OCI-LY3 (cell line): ENCODE data around the gene DPEP2.

ENCODE experiments used
- H2AFZ ChIP-seq: fragments of 200-600, 300-600 bp; shearing (Covaris generic); 2 replicates; pipeline ENCODE4 v1.6.0; 2014; ENCODE audit warnings: antibody characterized with exemption, low read depth, low read length
- H3K27ac ChIP-seq: fragments of 200-600, 300-600 bp; sonication (generic); 2 replicates; pipeline ENCODE4 v1.5.1; 2014; ENCODE audit warnings: mild to moderate bottlenecking, low read length, moderate library complexity, mixed read lengths
- H3K27me3 ChIP-seq: fragments of 200-600, 300-600 bp; sonication (generic); 2 replicates; pipeline ENCODE4 v1.6.1; 2014; ENCODE audit warnings: low read depth, low read length, mixed read lengths
- H3K36me3 ChIP-seq: fragments of 200-600, 300-600 bp; sonication (generic); replicated peaks from 2 replicates; pipeline ENCODE3; 2014; ENCODE audit warnings: low read depth, low read length, mixed read lengths
- H3K4me1 ChIP-seq: fragments of 300-600, 200-600 bp; sonication (generic); 2 replicates; pipeline ENCODE4 v1.6.1; 2014; ENCODE audit warnings: low read length, mixed read lengths
- H3K4me2 ChIP-seq: fragments of 200-600, 300-600 bp; sonication (generic); 2 replicates; pipeline ENCODE4 v1.6.1; 2014; ENCODE audit warnings: low read length, mixed read lengths
- H3K4me3 ChIP-seq: fragments of 300-600, 200-600 bp; sonication (generic); 2 replicates; pipeline ENCODE4 v1.5.1; 2014; ENCODE audit warnings: antibody characterized with exemption, mild to moderate bottlenecking, low read length, moderate library complexity
- H3K79me2 ChIP-seq: fragments of 300-600, 200-600 bp; shearing (Covaris generic); 2 replicates; pipeline ENCODE4 v1.6.1; 2014; ENCODE audit warnings: mild to moderate bottlenecking, low read length, mixed read lengths
- H3K9ac ChIP-seq: fragments of 300-600, 200-600 bp; shearing (Covaris generic); 2 replicates; pipeline ENCODE4 v1.6.0; 2014; ENCODE audit warnings: mild to moderate bottlenecking, low read length, moderate library complexity
- H3K9me3 ChIP-seq: fragments of 200-600, 300-600 bp; shearing (Covaris generic); 2 replicates; pipeline ENCODE4 v1.6.1; 2014; ENCODE audit warnings: low read length, mixed read lengths; ENCODE audit not compliant: insufficient read depth
- H4K20me1 ChIP-seq: fragments of 200-600, 300-600 bp; sonication (generic); 2 replicates; pipeline ENCODE4 v1.6.1; 2016; ENCODE audit warnings: low read length, mixed read lengths; ENCODE audit not compliant: insufficient read depth
- EZH2phosphoT487 ChIP-seq: fragments of 200-600 bp; shearing (Covaris generic); IDR thresholded peaks from 2 replicates; pipeline ENCODE4 v1.6.1; 2018; ENCODE audit warnings: antibody characterized with exemption, mixed run types, low read depth
- TF ChIP-seq, protein P1 (sequence below): fragments of 200-600, 300-600 bp; sonication (generic); IDR thresholded peaks from 2 replicates; pipeline ENCODE4 v1.5.1; 2014; ENCODE audit warnings: antibody characterized with exemption, low read length, low read depth

The DPEP2 gene

GRCh38 chr16:67942510-67943255 is 56.6 kb downstream of the DPEP2 start:
- no peak overlapping the region for H3K27ac ChIP-seq
- no peaks in the 10 kb centered on the region for H3K9me3 ChIP-seq
- no peaks in the 10 kb centered on the region for H3K4me1 ChIP-seq
- no peaks in the 10 kb centered on the region for H3K27me3 ChIP-seq
- TF ChIP-seq EZH2phosphoT487, result no peak
- TF ChIP-seq, protein P1, sequence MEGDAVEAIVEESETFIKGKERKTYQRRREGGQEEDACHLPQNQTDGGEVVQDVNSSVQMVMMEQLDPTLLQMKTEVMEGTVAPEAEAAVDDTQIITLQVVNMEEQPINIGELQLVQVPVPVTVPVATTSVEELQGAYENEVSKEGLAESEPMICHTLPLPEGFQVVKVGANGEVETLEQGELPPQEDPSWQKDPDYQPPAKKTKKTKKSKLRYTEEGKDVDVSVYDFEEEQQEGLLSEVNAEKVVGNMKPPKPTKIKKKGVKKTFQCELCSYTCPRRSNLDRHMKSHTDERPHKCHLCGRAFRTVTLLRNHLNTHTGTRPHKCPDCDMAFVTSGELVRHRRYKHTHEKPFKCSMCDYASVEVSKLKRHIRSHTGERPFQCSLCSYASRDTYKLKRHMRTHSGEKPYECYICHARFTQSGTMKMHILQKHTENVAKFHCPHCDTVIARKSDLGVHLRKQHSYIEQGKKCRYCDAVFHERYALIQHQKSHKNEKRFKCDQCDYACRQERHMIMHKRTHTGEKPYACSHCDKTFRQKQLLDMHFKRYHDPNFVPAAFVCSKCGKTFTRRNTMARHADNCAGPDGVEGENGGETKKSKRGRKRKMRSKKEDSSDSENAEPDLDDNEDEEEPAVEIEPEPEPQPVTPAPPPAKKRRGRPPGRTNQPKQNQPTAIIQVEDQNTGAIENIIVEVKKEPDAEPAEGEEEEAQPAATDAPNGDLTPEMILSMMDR, result no peak
- H2AFZ ChIP-seq, result no peak overlapping the region
- H3K4me3 ChIP-seq, result no peak overlapping the region
- peaks cover 18% of the 10 kb centered on the region; the same call in 1 of the 2 replicates for H4K20me1 ChIP-seq
- H3K9ac ChIP-seq, result no peak overlapping the region
- no peak overlapping the region for H3K4me2 ChIP-seq
- peaks cover 10% of the 10 kb centered on the region for H3K79me2 ChIP-seq
- peaks cover 34% of the 10 kb centered on the region for H3K36me3 ChIP-seq

DNA sequence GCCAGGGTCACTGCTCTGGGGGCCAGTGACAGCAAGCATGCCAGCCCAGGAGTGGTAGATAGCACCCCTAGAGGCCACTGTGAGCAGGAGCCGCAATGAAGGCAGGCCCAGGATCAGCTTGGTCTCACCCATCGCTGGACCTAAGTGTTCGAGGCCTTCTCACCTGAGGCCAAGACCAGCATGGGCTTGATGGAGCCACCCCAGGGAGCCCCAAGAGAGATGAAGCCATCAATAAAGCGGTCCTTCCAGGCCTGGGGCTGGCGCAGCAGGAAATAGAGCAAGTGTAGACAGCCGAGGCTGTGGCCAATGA is 57.1 kb downstream of the DPEP2 start:
- peaks cover 35% of the 10 kb centered on the region for H3K36me3 ChIP-seq

DNA sequence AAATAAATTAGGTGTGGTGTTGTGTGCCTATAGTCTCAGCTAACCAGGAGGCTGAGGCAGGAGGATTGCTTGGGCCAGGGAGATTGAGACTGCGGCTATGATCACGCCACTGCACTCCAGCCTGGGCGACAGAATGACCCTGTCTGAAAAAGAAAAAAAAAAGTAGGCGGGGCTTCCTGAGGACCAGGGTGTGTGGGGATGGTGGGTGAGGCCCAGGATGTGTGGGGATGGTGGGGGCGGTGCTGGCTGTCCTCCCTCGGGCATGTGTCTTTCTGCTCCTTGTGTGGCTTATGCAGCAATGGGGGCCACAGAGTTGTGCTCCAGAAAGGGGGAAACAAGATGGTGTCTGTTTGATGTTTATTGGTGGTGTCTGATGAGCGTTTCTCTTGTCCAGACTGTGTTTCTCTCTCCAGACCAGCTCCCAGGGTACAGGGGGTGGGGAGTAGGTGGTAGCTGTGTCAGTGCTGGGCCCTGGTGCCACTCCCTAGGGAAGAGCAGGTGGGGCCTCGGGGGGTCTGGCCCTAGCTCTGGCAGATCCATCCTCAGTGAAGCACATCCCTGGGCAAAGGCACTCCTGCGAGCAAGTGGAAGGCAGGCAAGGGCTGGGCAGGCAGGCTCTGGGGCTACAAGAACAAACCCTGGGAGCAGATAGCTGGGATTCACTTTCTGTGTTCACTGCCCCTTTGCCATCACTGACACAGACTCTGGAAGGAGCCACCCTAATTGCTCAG is 57.6 kb downstream of the DPEP2 start:
- TF ChIP-seq, protein P1, result no peak
- no peak for TF ChIP-seq EZH2phosphoT487
- Histone ChIP-seq H2AFZ (no peak overlapping the region), H3K9me3 (no peaks in the 10 kb centered on the region), H3K4me2 (no peak overlapping the region), H3K36me3 (peaks cover 35% of the 10 kb centered on the region), H3K4me1 (peaks cover 8% of the 10 kb centered on the region), H3K79me2 (peaks cover 19% of the 10 kb centered on the region), H3K9ac (no peak overlapping the region), H3K27ac (no peak overlapping the region), H4K20me1 (peaks cover 18% of the 10 kb centered on the region; the same call in 1 of the 2 replicates), H3K4me3 (no peak overlapping the region), H3K27me3 (no peaks in the 10 kb centered on the region)

More for the DNA sequence above, 57.1 kb downstream of the DPEP2 start:
- H3K4me3 ChIP-seq, result no peak overlapping the region
- peaks cover 18% of the 10 kb centered on the region; the same call in 1 of the 2 replicates for H4K20me1 ChIP-seq
- no peak overlapping the region for H3K9ac ChIP-seq
- H3K9me3 ChIP-seq, result no peaks in the 10 kb centered on the region
- H3K4me2 ChIP-seq, result no peak overlapping the region
- H2AFZ ChIP-seq, result no peak overlapping the region
- H3K4me1 ChIP-seq, result peaks cover 5% of the 10 kb centered on the region
- H3K27ac ChIP-seq, result no peak overlapping the region
- peaks cover 15% of the 10 kb centered on the region for H3K79me2 ChIP-seq
- TF ChIP-seq, protein P1, result peak; percentile 74
- no peak for TF ChIP-seq EZH2phosphoT487
- H3K27me3 ChIP-seq, result no peaks in the 10 kb centered on the region

GRCh38 chr16:67940446-67941089 is 58.7 kb downstream of the DPEP2 start:
- Histone ChIP-seq H3K4me2 (no peak overlapping the region), H3K27me3 (no peaks in the 10 kb centered on the region), H3K9me3 (no peaks in the 10 kb centered on the region), H3K4me3 (no peak overlapping the region), H2AFZ (no peak overlapping the region), H3K36me3 (peaks cover 32% of the 10 kb centered on the region), H3K4me1 (peaks cover 8% of the 10 kb centered on the region), H3K9ac (no peak overlapping the region), H3K79me2 (peaks cover 29% of the 10 kb centered on the region), H4K20me1 (peaks cover 18% of the 10 kb centered on the region; the same call in 1 of the 2 replicates), H3K27ac (no peak overlapping the region)
- TF ChIP-seq, protein P1, result no peak
- no peak for TF ChIP-seq EZH2phosphoT487
